ENCODE results near the gene SPTBN1. TPM values are rescaled to one million over a fixed set of nuclear protein-coding genes. Genes with fewer than 3 reads are reported as not detected.
A peak's percentile ranks its signal among the peaks of the same experiment; 100 is the strongest.

The SPTBN1 gene
- total and polyA plus RNA-seq, 3 donors from 2014 or later = 143 to 366 (median 278) TPM

- TF ChIP-seq CTCF (IDR thresholded peaks at IDR 0.05) (no peak), POLR2A (IDR thresholded peaks at IDR 0.05) (no peak)
- Histone ChIP-seq H3K27ac (peak overlapping the region in 1 of 2 donors; percentile 50), H3K36me3 (ENCODE audit: low read depth, missing control alignments) (no peaks in the 10 kb centered on the region), H3K9me3 (no peaks in the 10 kb centered on the region), H3K4me1 (peaks cover 29% of the 10 kb centered on the region), H3K27me3 (no peaks in the 10 kb centered on the region), H3K4me3 (no peak overlapping the region)
- DNase-seq = no peak
- intact Hi-C loops (cut with DNase I; ENCODE audit: low total_unique reads) = no loop called here
- WGBS, 2 donors = 47 to 56% methylated on average over 9 of the region's 9 CpGs
Measured at GRCh38 chr2:54419855-54420523, 36.1 kb upstream of the SPTBN1 start.

- Histone ChIP-seq H3K27me3 (no peaks in the 10 kb centered on the region), H3K4me1 (peaks cover 29% of the 10 kb centered on the region), H3K9me3 (no peaks in the 10 kb centered on the region), H3K36me3 (ENCODE audit: low read depth, missing control alignments) (no peaks in the 10 kb centered on the region), H3K27ac (peak overlapping the region in 1 of 2 donors; percentile 50), H3K4me3 (no peak overlapping the region)
- TF ChIP-seq POLR2A (IDR thresholded peaks at IDR 0.05) (no peak), CTCF (IDR thresholded peaks at IDR 0.05) (no peak)
- intact Hi-C loops (cut with DNase I; ENCODE audit: low total_unique reads) = no loop called here
- WGBS, 2 donors = 73 to 80% methylated on average over 2 of the region's 2 CpGs
- DNase-seq = no peak
Measured at GRCh38 chr2:54420524-54421172, 35.5 kb upstream of the SPTBN1 start.

GRCh38 chr2:54422072-54422581 lies 34.0 kb upstream of the SPTBN1 start:
- H3K9me3 ChIP-seq = no peaks in the 10 kb centered on the region
- H3K36me3 ChIP-seq (ENCODE audit: low read depth, missing control alignments) = no peaks in the 10 kb centered on the region
- WGBS, 2 donors = 78 to 91% methylated on average over 10 of the region's 10 CpGs
- peaks cover 20% of the 10 kb centered on the region for H3K4me1 ChIP-seq
- DNase-seq = no peak
- H3K4me3 ChIP-seq = no peak overlapping the region
- H3K27ac ChIP-seq = no peak overlapping the region
- no peak for TF ChIP-seq CTCF (IDR thresholded peaks at IDR 0.05)
- TF ChIP-seq POLR2A (IDR thresholded peaks at IDR 0.05) = no peak
- intact Hi-C loops (cut with DNase I; ENCODE audit: low total_unique reads) = no loop called here
- H3K27me3 ChIP-seq = no peaks in the 10 kb centered on the region

DNA sequence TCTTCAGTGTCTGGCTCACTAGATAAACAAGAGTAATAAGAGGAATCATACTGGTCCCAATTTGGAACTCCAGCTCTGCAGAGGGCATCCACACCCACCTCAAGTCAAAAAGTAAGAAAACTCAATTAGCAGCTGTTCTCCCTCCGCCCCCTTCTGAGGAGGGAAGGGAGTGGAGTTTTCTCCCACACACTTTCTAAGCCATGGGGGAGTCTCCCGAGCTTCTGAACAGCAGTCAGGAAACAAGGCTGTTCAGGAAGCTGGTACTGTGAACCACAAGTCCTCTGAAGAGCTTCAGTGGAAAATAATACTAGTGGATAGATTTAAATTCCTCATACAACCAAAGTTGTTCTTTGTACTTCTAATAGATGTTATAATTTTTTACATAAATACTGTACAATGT lies 32.9 kb upstream of the SPTBN1 start:
- 28 to 35% methylated on average over 2 of the region's 2 CpGs for WGBS, 2 donors
- DNase-seq = peak; percentile 46

More for the DNA sequence above, 32.9 kb upstream of the SPTBN1 start:
- intact Hi-C loops (cut with DNase I; ENCODE audit: low total_unique reads) = no loop called here
- Histone ChIP-seq H3K9me3 (no peaks in the 10 kb centered on the region), H3K4me3 (no peak overlapping the region), H3K4me1 (peaks cover 14% of the 10 kb centered on the region), H3K36me3 (ENCODE audit: low read depth, missing control alignments) (no peaks in the 10 kb centered on the region), H3K27ac (peak overlapping the region in 1 of 2 donors; percentile 28), H3K27me3 (no peaks in the 10 kb centered on the region)
- no peak for TF ChIP-seq POLR2A (IDR thresholded peaks at IDR 0.05)
- TF ChIP-seq CTCF (IDR thresholded peaks at IDR 0.05) = no peak
